DOHH2 (cell line): Measurements from ENCODE around the gene METAP1D.

Experiments used
- EZH2phosphoT487 ChIP-seq: fragments of 200-600 bp; sonication (generic); IDR thresholded peaks from 2 replicates; pipeline ENCODE4 v1.6.1; 2017; ENCODE audit warnings: borderline replicate concordance, mild to moderate bottlenecking, antibody characterized with exemption, low read length, moderate library complexity, mixed read lengths
- TF ChIP-seq, protein P1 (sequence below): fragments of 200-600 bp; sonication (generic); IDR thresholded peaks from one replicate; pipeline ENCODE4 v1.5.1; 2014; ENCODE audit warnings: antibody characterized with exemption, mild to moderate bottlenecking, low read depth, low read length; ENCODE audit not compliant: poor library complexity, severe bottlenecking

GRCh38 chr2:172113617-172114016 lies 113.9 kb downstream of the METAP1D start:
- TF ChIP-seq, protein P1, sequence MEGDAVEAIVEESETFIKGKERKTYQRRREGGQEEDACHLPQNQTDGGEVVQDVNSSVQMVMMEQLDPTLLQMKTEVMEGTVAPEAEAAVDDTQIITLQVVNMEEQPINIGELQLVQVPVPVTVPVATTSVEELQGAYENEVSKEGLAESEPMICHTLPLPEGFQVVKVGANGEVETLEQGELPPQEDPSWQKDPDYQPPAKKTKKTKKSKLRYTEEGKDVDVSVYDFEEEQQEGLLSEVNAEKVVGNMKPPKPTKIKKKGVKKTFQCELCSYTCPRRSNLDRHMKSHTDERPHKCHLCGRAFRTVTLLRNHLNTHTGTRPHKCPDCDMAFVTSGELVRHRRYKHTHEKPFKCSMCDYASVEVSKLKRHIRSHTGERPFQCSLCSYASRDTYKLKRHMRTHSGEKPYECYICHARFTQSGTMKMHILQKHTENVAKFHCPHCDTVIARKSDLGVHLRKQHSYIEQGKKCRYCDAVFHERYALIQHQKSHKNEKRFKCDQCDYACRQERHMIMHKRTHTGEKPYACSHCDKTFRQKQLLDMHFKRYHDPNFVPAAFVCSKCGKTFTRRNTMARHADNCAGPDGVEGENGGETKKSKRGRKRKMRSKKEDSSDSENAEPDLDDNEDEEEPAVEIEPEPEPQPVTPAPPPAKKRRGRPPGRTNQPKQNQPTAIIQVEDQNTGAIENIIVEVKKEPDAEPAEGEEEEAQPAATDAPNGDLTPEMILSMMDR = peak; percentile 58
- no peak for TF ChIP-seq EZH2phosphoT487
